NCI-H1930 (cell line): ENCODE results near the gene WSCD2.

Experiments
- DNase-seq, 2 experiments: peaks; one replicate each; lab custom pipeline; 2025; lab: John Stamatoyannopoulos, UW

Gene WSCD2

GRCh38 chr12:108109504-108109903 is 19.6 kb upstream of the WSCD2 start:
- no peak for DNase-seq

GRCh38 chr12:108109954-108110353 is 19.1 kb upstream of the WSCD2 start:
- no peak for DNase-seq

GRCh38 chr12:108110844-108111243 is 18.2 kb upstream of the WSCD2 start:
- DNase-seq = no peak

GRCh38 chr12:108112832-108113556 is 16.1 kb upstream of the WSCD2 start:
- DNase-seq = no peak

- DNase-seq = no peak
Measured at GRCh38 chr12:108115123-108116121, 13.7 kb upstream of the WSCD2 start.

- no peak for DNase-seq
Measured at GRCh38 chr12:108116254-108116653, 12.8 kb upstream of the WSCD2 start.

GRCh38 chr12:108116699-108117098 is 12.4 kb upstream of the WSCD2 start:
- DNase-seq = no peak

GRCh38 chr12:108117163-108117849 is 11.8 kb upstream of the WSCD2 start:
- no peak for DNase-seq

- no peak for DNase-seq
Measured at GRCh38 chr12:108117902-108118301, 11.2 kb upstream of the WSCD2 start.

GRCh38 chr12:108119126-108119973 is 9.7 kb upstream of the WSCD2 start:
- no peak for DNase-seq

GRCh38 chr12:108119974-108120862 is 8.9 kb upstream of the WSCD2 start:
- no peak for DNase-seq

GRCh38 chr12:108120863-108121165 is 8.3 kb upstream of the WSCD2 start:
- no peak for DNase-seq

- no peak for DNase-seq
Measured at GRCh38 chr12:108121320-108121719, 7.8 kb upstream of the WSCD2 start.

- DNase-seq = no peak
Measured at GRCh38 chr12:108121728-108122471, 7.2 kb upstream of the WSCD2 start.

- no peak for DNase-seq
Measured at GRCh38 chr12:108122644-108123043, 6.4 kb upstream of the WSCD2 start.

- no peak for DNase-seq
Measured at GRCh38 chr12:108123402-108123801, 5.7 kb upstream of the WSCD2 start.

GRCh38 chr12:108125073-108125472 is 4.0 kb upstream of the WSCD2 start:
- DNase-seq = no peak

- no peak for DNase-seq
Measured at GRCh38 chr12:108126212-108126611, 2.9 kb upstream of the WSCD2 start.

- DNase-seq = no peak
Measured at GRCh38 chr12:108126990-108127501, 2.0 kb upstream of the WSCD2 start.

GRCh38 chr12:108127654-108128053 is 1.4 kb upstream of the WSCD2 start:
- DNase-seq = no peak
